ENCODE measurements around the gene MTRF1. TPM values are rescaled to one million over a fixed set of nuclear protein-coding genes. Genes with fewer than 3 reads are reported as not detected.

MTRF1 gene
- total RNA-seq, 1 donor from 2014 or later = 18.7 TPM

- no peak overlapping the region for H3K4me3 Mint-ChIP-seq (ENCODE audit: low read depth)
- no peaks in the 10 kb centered on the region for H3K27me3 Mint-ChIP-seq (ENCODE audit: low read depth)
- peaks cover 14% of the 10 kb centered on the region for H3K36me3 Mint-ChIP-seq (ENCODE audit: low read depth)
- intact Hi-C loops (cut with micrococcal nuclease) = no loop called here
- H3K4me1 Mint-ChIP-seq (ENCODE audit: low read depth) = peaks cover 7% of the 10 kb centered on the region
- no peak for DNase-seq (ENCODE audit: low spot score)
- peaks cover 24% of the 10 kb centered on the region for H3K9me3 Mint-ChIP-seq
- H3K27ac Mint-ChIP-seq = no peak overlapping the region
Measured at GRCh38 chr13:41271456-41272285, 8.3 kb upstream of the MTRF1 start.

DNA sequence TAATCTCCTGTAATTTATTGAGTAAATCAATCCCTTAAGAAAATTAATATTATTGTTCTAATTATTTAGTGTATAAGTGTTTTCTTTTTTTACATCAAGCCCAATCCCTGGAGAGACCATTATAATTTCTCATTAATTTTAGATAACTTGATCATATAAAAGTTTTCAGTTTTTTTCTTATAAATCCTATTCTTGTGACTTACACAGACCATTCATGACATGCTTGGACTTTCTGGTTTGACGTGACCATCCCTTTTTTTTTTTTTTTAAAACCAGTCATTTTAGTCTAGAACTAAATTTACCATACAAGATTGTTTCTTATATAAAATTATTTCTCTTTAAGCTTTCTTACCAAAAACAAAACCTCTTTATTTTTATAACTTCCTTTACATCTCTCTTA is 5.4 kb upstream of the MTRF1 start:
- Mint-ChIP-seq H3K9me3 (peaks cover 24% of the 10 kb centered on the region), H3K4me3 (ENCODE audit: low read depth) (no peak overlapping the region), H3K27me3 (ENCODE audit: low read depth) (no peaks in the 10 kb centered on the region), H3K36me3 (ENCODE audit: low read depth) (peaks cover 14% of the 10 kb centered on the region), H3K4me1 (ENCODE audit: low read depth) (peaks cover 7% of the 10 kb centered on the region), H3K27ac (no peak overlapping the region)
- intact Hi-C loops (cut with micrococcal nuclease) = no loop called here
- no peak for DNase-seq (ENCODE audit: low spot score)

DNA sequence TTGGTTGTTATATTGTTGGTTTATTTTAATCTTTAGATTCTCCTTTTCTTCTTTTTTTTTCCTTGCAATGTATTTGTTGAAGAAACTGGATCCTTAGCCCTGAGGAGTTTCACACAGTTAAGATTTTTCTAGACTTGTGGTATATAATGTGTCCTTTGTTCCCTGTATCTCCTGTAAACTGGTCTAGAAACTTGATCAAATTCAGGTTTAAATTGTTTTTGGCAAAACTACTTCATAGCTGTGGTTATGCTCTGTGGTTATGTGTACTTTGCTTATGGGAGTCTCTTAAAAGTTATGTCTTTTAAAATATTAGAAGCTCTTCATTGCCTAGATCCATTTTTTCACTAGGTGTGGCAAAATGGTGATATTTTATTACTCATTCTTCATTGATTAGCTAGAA is 3.7 kb upstream of the MTRF1 start:
- H3K36me3 Mint-ChIP-seq (ENCODE audit: low read depth) = peaks cover 17% of the 10 kb centered on the region
- intact Hi-C loops (cut with micrococcal nuclease) = no loop called here
- H3K27ac Mint-ChIP-seq = no peak overlapping the region
- no peak for DNase-seq (ENCODE audit: low spot score)
- peaks cover 24% of the 10 kb centered on the region for H3K9me3 Mint-ChIP-seq
- no peaks in the 10 kb centered on the region for H3K27me3 Mint-ChIP-seq (ENCODE audit: low read depth)
- H3K4me3 Mint-ChIP-seq (ENCODE audit: low read depth) = no peak overlapping the region
- H3K4me1 Mint-ChIP-seq (ENCODE audit: low read depth) = peaks cover 11% of the 10 kb centered on the region

DNA sequence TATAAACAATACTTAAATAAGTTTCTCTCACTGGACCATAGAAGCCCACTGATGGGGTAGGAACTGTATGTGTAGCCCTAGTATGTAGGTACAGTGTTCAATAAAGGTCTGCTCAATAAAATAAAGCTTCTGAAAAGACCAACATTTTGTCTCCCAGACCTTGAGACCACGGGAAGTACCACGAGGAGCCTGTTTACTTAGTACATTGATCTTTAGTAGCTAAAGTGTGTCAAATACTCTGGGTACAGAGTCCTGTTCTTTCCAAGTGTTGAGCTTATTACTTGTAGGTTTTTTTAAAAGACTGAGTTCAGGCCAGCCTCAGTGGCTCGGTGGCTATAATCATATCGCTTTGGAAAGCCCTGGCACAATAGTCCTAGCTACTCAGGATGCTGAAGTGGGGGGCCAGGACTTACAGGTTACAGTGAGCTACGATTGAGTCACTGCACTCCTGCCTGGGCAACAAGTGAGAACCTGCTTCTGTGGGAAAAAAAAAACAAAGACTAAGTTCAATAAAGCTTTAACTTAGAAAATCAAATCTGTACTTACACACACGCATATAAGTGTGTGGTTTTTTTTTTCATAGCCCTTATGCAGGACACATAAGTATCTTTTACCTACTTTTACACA is 3.4 kb downstream of the MTRF1 start:
- intact Hi-C loops (cut with micrococcal nuclease) = no loop called here

GRCh38 chr13:41257535-41257934 is 5.8 kb downstream of the MTRF1 start:
- H3K9me3 Mint-ChIP-seq = no peaks in the 10 kb centered on the region
- peaks cover 11% of the 10 kb centered on the region for H3K4me1 Mint-ChIP-seq (ENCODE audit: low read depth)
- no peak for DNase-seq (ENCODE audit: low spot score)
- H3K27me3 Mint-ChIP-seq (ENCODE audit: low read depth) = no peaks in the 10 kb centered on the region
- intact Hi-C loops (cut with micrococcal nuclease) = no loop called here
- H3K4me3 Mint-ChIP-seq (ENCODE audit: low read depth) = no peak overlapping the region
- H3K36me3 Mint-ChIP-seq (ENCODE audit: low read depth) = peaks cover 67% of the 10 kb centered on the region
- no peak overlapping the region for H3K27ac Mint-ChIP-seq

More for the DNA sequence above, 3.4 kb downstream of the MTRF1 start:
- H3K36me3 Mint-ChIP-seq (ENCODE audit: low read depth) = peaks cover 51% of the 10 kb centered on the region
- no peaks in the 10 kb centered on the region for H3K27me3 Mint-ChIP-seq (ENCODE audit: low read depth)
- no peak overlapping the region for H3K4me3 Mint-ChIP-seq (ENCODE audit: low read depth)
- no peak for DNase-seq (ENCODE audit: low spot score)
- H3K9me3 Mint-ChIP-seq = no peaks in the 10 kb centered on the region
- H3K4me1 Mint-ChIP-seq (ENCODE audit: low read depth) = peaks cover 12% of the 10 kb centered on the region
- H3K27ac Mint-ChIP-seq = no peak overlapping the region

- Mint-ChIP-seq H3K9me3 (no peaks in the 10 kb centered on the region), H3K27ac (no peak overlapping the region), H3K36me3 (ENCODE audit: low read depth) (peaks cover 71% of the 10 kb centered on the region), H3K4me1 (ENCODE audit: low read depth) (peaks cover 11% of the 10 kb centered on the region), H3K27me3 (ENCODE audit: low read depth) (no peaks in the 10 kb centered on the region), H3K4me3 (ENCODE audit: low read depth) (no peak overlapping the region)
- intact Hi-C loops (cut with micrococcal nuclease) = no loop called here
- no peak for DNase-seq (ENCODE audit: low spot score)
Measured at GRCh38 chr13:41254902-41255301, 8.5 kb downstream of the MTRF1 start.

- H3K27me3 Mint-ChIP-seq (ENCODE audit: low read depth) = no peaks in the 10 kb centered on the region
- peaks cover 51% of the 10 kb centered on the region for H3K36me3 Mint-ChIP-seq (ENCODE audit: low read depth)
- no peak overlapping the region for H3K27ac Mint-ChIP-seq
- peaks cover 3% of the 10 kb centered on the region for H3K4me1 Mint-ChIP-seq (ENCODE audit: low read depth)
- intact Hi-C loops (cut with micrococcal nuclease) = no loop called here
- no peaks in the 10 kb centered on the region for H3K9me3 Mint-ChIP-seq
- no peak overlapping the region for H3K4me3 Mint-ChIP-seq (ENCODE audit: low read depth)
- no peak for DNase-seq (ENCODE audit: low spot score)
Measured at GRCh38 chr13:41250993-41251392, 12.4 kb downstream of the MTRF1 start.

GRCh38 chr13:41246969-41247680 is 16.3 kb downstream of the MTRF1 start:
- intact Hi-C loops (cut with micrococcal nuclease) = no loop called here
- Mint-ChIP-seq H3K27me3 (ENCODE audit: low read depth) (no peaks in the 10 kb centered on the region), H3K27ac (no peak overlapping the region), H3K4me3 (ENCODE audit: low read depth) (no peak overlapping the region), H3K4me1 (ENCODE audit: low read depth) (peaks cover 3% of the 10 kb centered on the region), H3K36me3 (ENCODE audit: low read depth) (peaks cover 29% of the 10 kb centered on the region), H3K9me3 (no peaks in the 10 kb centered on the region)
- no peak for DNase-seq (ENCODE audit: low spot score)

- H3K27me3 Mint-ChIP-seq (ENCODE audit: low read depth) = no peaks in the 10 kb centered on the region
- H3K27ac Mint-ChIP-seq = no peak overlapping the region
- no peak for DNase-seq (ENCODE audit: low spot score)
- intact Hi-C loops (cut with micrococcal nuclease) = no loop called here
- H3K4me1 Mint-ChIP-seq (ENCODE audit: low read depth) = no peaks in the 10 kb centered on the region
- peaks cover 12% of the 10 kb centered on the region for H3K36me3 Mint-ChIP-seq (ENCODE audit: low read depth)
- H3K9me3 Mint-ChIP-seq = no peaks in the 10 kb centered on the region
- no peak overlapping the region for H3K4me3 Mint-ChIP-seq (ENCODE audit: low read depth)
Measured at GRCh38 chr13:41244556-41244955, 18.8 kb downstream of the MTRF1 start.

- intact Hi-C loops (cut with micrococcal nuclease) = no loop called here
- Mint-ChIP-seq H3K27ac (no peak overlapping the region), H3K9me3 (no peaks in the 10 kb centered on the region), H3K4me3 (ENCODE audit: low read depth) (no peak overlapping the region), H3K4me1 (ENCODE audit: low read depth) (no peaks in the 10 kb centered on the region), H3K27me3 (ENCODE audit: low read depth) (no peaks in the 10 kb centered on the region), H3K36me3 (ENCODE audit: low read depth) (peaks cover 21% of the 10 kb centered on the region)
- DNase-seq (ENCODE audit: low spot score) = no peak
Measured at GRCh38 chr13:41241626-41242025, 21.8 kb downstream of the MTRF1 start.

DNA sequence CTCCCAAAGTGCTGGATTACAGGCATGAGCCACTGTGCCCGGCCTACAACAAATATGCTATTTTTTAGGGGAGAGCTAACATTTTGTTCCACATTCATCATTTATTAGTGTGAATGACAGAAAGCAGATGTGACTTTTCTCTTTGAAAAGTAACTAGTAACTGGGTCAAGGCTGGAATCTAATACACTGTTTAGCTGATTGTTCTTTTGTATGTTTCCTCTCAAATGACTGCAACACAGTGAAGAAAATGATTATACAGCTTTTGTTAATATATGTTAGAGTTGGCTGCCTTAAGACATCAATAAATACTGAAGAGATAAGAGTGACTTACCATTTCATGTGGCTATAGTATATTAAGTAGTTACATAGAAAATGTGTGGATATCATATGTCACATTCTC is 27.0 kb downstream of the MTRF1 start:
- no peaks in the 10 kb centered on the region for H3K4me1 Mint-ChIP-seq (ENCODE audit: low read depth)
- H3K9me3 Mint-ChIP-seq = no peaks in the 10 kb centered on the region
- intact Hi-C loops (cut with micrococcal nuclease) = no loop called here
- H3K4me3 Mint-ChIP-seq (ENCODE audit: low read depth) = no peak overlapping the region
- peaks cover 48% of the 10 kb centered on the region for H3K36me3 Mint-ChIP-seq (ENCODE audit: low read depth)
- H3K27ac Mint-ChIP-seq = no peak overlapping the region
- no peak for DNase-seq (ENCODE audit: low spot score)
- H3K27me3 Mint-ChIP-seq (ENCODE audit: low read depth) = no peaks in the 10 kb centered on the region

DNA sequence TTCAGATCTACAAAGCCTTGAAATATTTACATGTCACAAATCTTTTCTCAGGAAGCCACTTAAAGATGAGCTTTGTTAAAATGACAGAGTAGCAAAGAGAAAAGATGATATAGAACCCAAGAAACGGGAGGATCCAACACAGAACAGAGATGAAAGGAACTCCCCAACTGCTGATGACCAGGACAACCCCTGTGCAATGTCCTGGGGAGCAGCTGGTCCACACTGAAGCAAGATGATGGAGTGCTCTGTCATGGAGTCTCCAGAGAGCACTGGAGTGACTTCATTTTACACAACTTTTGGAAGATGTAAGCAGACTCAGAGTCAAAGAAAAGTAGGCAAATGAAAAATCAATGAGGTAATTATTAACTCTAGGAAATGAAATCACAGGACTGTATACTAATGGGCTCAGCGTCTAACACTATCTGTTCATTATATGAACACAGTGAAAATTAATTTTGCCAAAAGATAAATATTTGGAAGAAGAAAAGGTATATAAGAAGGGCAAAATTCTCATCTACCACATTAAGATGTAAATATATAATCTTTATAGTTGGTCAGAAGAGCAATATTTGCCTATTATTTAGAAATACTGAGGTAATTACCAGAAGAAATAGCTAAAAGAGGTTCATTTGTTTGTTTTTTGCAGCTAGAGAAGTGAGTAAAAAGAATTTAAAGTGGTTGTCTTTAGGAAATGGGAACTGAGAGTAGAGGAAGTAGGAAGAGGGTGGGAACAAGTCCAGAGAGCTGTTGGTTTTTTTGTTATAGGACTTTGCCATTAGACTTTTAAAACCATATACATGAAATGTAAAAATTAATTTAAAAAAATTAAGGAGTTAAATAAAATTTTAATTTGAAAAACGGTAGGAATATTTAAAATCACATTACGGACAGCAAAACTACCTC is 30.5 kb downstream of the MTRF1 start:
- peaks cover 49% of the 10 kb centered on the region for H3K36me3 Mint-ChIP-seq (ENCODE audit: low read depth)
- intact Hi-C loops (cut with micrococcal nuclease) = no loop called here
- no peaks in the 10 kb centered on the region for H3K9me3 Mint-ChIP-seq
- no peak overlapping the region for H3K27ac Mint-ChIP-seq
- no peak for DNase-seq (ENCODE audit: low spot score)
- H3K4me3 Mint-ChIP-seq (ENCODE audit: low read depth) = no peak overlapping the region
- H3K27me3 Mint-ChIP-seq (ENCODE audit: low read depth) = no peaks in the 10 kb centered on the region
- no peaks in the 10 kb centered on the region for H3K4me1 Mint-ChIP-seq (ENCODE audit: low read depth)
